Upper lobe of left lung (tissue), 6 donors: Measurements from ENCODE around the gene TMEM178B. TPM values are rescaled to one million over a fixed set of nuclear protein-coding genes. Genes with fewer than 3 reads are reported as not detected.

Experiments
- ATAC-seq, 2 donors: fragments of 200-7000 bp; cut with Tn5 transposase; one replicate each; pipeline ENCODE4 v1.9.1; 2022; ENCODE audit warnings: mild to moderate bottlenecking in 2 of 2, moderate library complexity in 2 of 2; ENCODE audit not compliant: low FRiP score in 2 of 2
- DNase-seq, 2 donors: peaks; one replicate each; pipeline ENCODE4 v3.0.0-alpha.2; 2019 to 2020
- H3K27ac ChIP-seq, 4 donors: fragments of 200-600 bp; sonication (generic); one replicate each; pipeline ENCODE4 v1.5.1; 2016 to 2019
- H3K27me3 ChIP-seq, 4 donors: fragments of 200-600 bp; sonication (generic); one replicate each; pipeline ENCODE4 v1.5.1; 2017 to 2019
- H3K36me3 ChIP-seq, 4 donors: fragments of 200-600 bp; sonication (generic); one replicate each; pipeline ENCODE4 v1.5.1; 2016 to 2019
- H3K4me1 ChIP-seq, 4 donors: fragments of 200-600 bp; sonication (generic); one replicate each; pipeline ENCODE4 v1.5.1; 2018 to 2019
- H3K4me3 ChIP-seq, 4 donors: fragments of 200-600 bp; sonication (generic); one replicate each; pipeline ENCODE4 v1.5.1; 2017 to 2019; ENCODE audit warnings: mild to moderate bottlenecking in 2 of 4, moderate library complexity in 1 of 4
- H3K9me3 ChIP-seq, 4 donors: fragments of 200-600 bp; sonication (generic); one replicate each; pipeline ENCODE4 v1.5.1; 2018 to 2019
- EP300 ChIP-seq, 4 donors: sonication (generic); formaldehyde crosslinking; IDR thresholded peaks; one replicate each; pipeline ENCODE4 v1.5.1; 2017; ENCODE audit warnings: antibody characterized with exemption in 4 of 4, control low read depth in 2 of 4
- POLR2A ChIP-seq, 4 donors: fragments of 450-650 bp; IDR thresholded peaks; one replicate each; pipeline ENCODE4 v1.5.1; 2016 to 2017; ENCODE audit warnings: antibody characterized with exemption in 4 of 4, mild to moderate bottlenecking in 2 of 4
- POLR2AphosphoS5 ChIP-seq, 2 donors: sonication (generic); formaldehyde crosslinking; IDR thresholded peaks; one replicate each; pipeline ENCODE4 v1.5.1; 2017; ENCODE audit warnings: antibody characterized with exemption in 2 of 2
- WGBS, 2 donors: methylation state at CpG; one replicate each; pipeline ENCODE4 v1.1.5; 2017 to 2018; 5-methylcytosine and 5-hydroxymethylcytosine counted together
- total RNA-seq, 6 donors: library from RNA; depleted of rRNA in 4 of 6; stranded (reverse); fragments of >200 nt in 4 of 6; gene quantifications; one replicate each; pipeline versions ENCODE4 v1.1.0 to v1.2.1, GENCODE V29; 2016 to 2021
- TF ChIP-seq, protein P1 (sequence below), 6 experiments: fragments of 450-650 bp in 4 of 6; fragments of 200-600 bp in 2 of 6; sonication (generic) in 2 of 6; IDR thresholded peaks; one replicate each; pipeline ENCODE4 v1.5.1; 2016 to 2019; ENCODE audit warnings: antibody characterized with exemption in 6 of 6
- donor health status: DM: no; HTN: no; CAD: no; lungs with moderate emphysema.
- donor health status: DM: no; HTN: yes; CAD: no; lungs with severe emphysema.

Gene TMEM178B
- total RNA-seq, 6 donors from 2014 or later: under 0.01 to 1.4 (median 0.32) TPM

- no peak overlapping the region for H3K4me3 ChIP-seq
- peaks cover 0 to 8% (median 4%) of the 10 kb centered on the region in 4 donors for H3K9me3 ChIP-seq
- no peak for TF ChIP-seq POLR2AphosphoS5 (IDR thresholded peaks at IDR 0.05)
- no peak for TF ChIP-seq EP300 (IDR thresholded peaks at IDR 0.05)
- TF ChIP-seq, protein P1, sequence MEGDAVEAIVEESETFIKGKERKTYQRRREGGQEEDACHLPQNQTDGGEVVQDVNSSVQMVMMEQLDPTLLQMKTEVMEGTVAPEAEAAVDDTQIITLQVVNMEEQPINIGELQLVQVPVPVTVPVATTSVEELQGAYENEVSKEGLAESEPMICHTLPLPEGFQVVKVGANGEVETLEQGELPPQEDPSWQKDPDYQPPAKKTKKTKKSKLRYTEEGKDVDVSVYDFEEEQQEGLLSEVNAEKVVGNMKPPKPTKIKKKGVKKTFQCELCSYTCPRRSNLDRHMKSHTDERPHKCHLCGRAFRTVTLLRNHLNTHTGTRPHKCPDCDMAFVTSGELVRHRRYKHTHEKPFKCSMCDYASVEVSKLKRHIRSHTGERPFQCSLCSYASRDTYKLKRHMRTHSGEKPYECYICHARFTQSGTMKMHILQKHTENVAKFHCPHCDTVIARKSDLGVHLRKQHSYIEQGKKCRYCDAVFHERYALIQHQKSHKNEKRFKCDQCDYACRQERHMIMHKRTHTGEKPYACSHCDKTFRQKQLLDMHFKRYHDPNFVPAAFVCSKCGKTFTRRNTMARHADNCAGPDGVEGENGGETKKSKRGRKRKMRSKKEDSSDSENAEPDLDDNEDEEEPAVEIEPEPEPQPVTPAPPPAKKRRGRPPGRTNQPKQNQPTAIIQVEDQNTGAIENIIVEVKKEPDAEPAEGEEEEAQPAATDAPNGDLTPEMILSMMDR (IDR thresholded peaks at IDR 0.05): no peak
- no peak for TF ChIP-seq POLR2A (IDR thresholded peaks at IDR 0.05)
- H3K36me3 ChIP-seq: no peaks in the 10 kb centered on the region
- H3K27me3 ChIP-seq: no peaks in the 10 kb centered on the region
- no peak overlapping the region for H3K27ac ChIP-seq
- no peaks in the 10 kb centered on the region for H3K4me1 ChIP-seq
- ATAC-seq: no peak
- 78 to 80% methylated on average over 2 of the region's 2 CpGs for WGBS, 2 donors
- no peak for DNase-seq
Measured at GRCh38 chr7:141431140-141431479, 357.2 kb downstream of the TMEM178B start.

DNA sequence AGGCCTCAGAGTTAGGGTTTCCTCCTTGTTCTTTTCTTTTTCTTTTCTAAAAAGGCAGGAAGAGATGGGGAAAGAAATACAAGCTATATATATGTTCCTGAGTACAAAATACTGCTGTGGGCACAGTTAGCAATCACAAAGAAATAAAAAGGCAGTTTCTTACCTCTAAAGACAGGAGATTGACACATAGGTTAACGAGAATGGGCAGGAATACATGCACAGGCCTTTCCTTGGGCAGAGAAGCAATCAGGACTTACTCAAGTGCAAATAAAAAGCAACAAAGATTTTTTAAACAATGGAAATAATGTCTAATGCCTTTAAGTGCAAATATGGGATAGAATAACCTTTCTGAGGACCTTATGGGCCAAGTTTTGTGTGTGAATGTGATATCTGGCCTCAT, 357.8 kb downstream of the TMEM178B start:
- no peak for DNase-seq
- 81 to 88% methylated on average over 1 of the region's 1 CpG for WGBS, 2 donors

DNA sequence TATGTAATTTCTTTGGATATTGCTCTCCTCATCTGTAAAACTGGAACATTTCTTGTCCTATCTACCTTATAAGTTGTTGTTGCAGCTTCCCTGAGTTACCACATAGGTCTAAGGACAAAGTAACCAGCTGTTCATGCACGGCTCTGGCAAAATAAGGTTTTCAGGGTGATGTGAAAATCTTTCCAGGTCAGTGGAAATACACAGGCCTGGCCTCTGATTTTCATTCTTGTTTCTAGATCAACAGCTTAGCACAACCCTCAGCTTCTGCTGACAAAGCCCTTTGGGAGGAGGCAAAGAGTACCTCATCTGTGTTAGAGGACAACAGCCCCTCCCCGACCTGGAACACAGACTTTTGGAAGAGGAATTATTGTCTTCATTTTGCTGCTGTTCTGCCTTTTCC, 359.8 kb downstream of the TMEM178B start:
- 79 to 83% methylated on average over 2 of the region's 2 CpGs for WGBS, 2 donors
- H3K36me3 ChIP-seq: no peaks in the 10 kb centered on the region
- TF ChIP-seq POLR2A (IDR thresholded peaks at IDR 0.05) (no peak), POLR2AphosphoS5 (IDR thresholded peaks at IDR 0.05) (no peak), EP300 (IDR thresholded peaks at IDR 0.05) (no peak)
- TF ChIP-seq, protein P1 (IDR thresholded peaks at IDR 0.05): no peak
- DNase-seq: no peak
- H3K4me3 ChIP-seq: no peak overlapping the region
- H3K9me3 ChIP-seq: no peaks in the 10 kb centered on the region
- no peak overlapping the region for H3K27ac ChIP-seq
- no peaks in the 10 kb centered on the region for H3K27me3 ChIP-seq
- no peak for ATAC-seq
- no peaks in the 10 kb centered on the region for H3K4me1 ChIP-seq

More for the DNA sequence above, 357.8 kb downstream of the TMEM178B start:
- no peak for ATAC-seq
- no peak for TF ChIP-seq POLR2A (IDR thresholded peaks at IDR 0.05)
- no peak for TF ChIP-seq POLR2AphosphoS5 (IDR thresholded peaks at IDR 0.05)
- TF ChIP-seq, protein P1 (IDR thresholded peaks at IDR 0.05): no peak
- TF ChIP-seq EP300 (IDR thresholded peaks at IDR 0.05): no peak
- Histone ChIP-seq H3K4me1 (no peaks in the 10 kb centered on the region), H3K27ac (no peak overlapping the region), H3K9me3 (peaks cover 0 to 7% (median 4%) of the 10 kb centered on the region in 4 donors), H3K4me3 (no peak overlapping the region), H3K27me3 (no peaks in the 10 kb centered on the region), H3K36me3 (no peaks in the 10 kb centered on the region)

DNA sequence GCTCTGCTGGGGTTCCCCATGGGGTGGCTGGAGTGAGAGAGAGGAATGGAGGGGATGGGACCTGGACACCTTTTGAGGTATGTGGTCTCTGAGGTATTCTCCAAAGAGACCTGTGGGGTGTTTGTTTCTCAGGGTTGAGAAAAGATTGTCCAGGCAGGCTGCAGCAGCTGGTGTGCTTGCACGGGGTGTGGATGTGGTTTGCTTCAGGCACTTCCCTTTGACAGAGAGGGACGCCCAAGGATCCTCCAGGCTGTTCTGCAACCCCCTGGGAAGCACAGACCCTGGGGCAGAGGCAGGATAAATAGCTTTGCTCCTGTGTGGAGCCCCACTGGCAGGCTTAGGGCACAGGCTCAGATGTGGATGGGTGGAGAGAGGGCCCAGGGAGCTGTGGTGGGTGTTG, 362.3 kb downstream of the TMEM178B start:
- Histone ChIP-seq H3K9me3 (no peaks in the 10 kb centered on the region), H3K36me3 (no peaks in the 10 kb centered on the region), H3K4me3 (no peak overlapping the region), H3K27me3 (no peaks in the 10 kb centered on the region), H3K27ac (no peak overlapping the region), H3K4me1 (no peaks in the 10 kb centered on the region)
- WGBS, 2 donors: 40 to 58% methylated on average over 1 to 2 of the region's 2 CpGs
- TF ChIP-seq POLR2A (IDR thresholded peaks at IDR 0.05) (no peak), EP300 (IDR thresholded peaks at IDR 0.05) (no peak), POLR2AphosphoS5 (IDR thresholded peaks at IDR 0.05) (no peak)
- TF ChIP-seq, protein P1 (IDR thresholded peaks at IDR 0.05): no peak
- ATAC-seq: no peak
- DNase-seq: no peak

DNA sequence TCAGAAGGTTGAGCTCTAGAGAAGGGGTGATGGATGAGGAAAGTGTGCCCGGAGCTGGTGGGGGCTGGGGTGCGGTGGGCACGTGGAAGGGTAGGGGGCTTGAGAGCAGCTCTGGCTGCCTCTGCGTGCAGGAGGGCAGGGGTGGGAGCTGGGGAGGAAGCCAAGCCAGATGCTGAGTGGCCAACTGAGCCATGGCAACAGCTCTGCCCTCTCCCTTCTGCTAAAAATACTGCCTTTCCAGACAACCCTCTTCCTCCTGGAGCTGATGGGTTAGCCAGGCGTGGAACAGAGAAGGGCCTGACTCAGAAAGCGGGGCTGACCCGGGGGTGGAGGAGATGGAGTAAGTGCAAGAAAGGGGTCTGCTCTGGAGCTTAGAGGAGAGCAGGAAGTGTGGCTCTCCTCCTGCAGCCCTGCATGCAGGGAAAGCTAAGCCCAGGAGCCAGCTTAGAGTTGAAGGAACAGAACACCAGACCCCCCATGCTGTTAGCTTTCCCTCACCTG, 362.8 kb downstream of the TMEM178B start:
- Histone ChIP-seq H3K4me3 (no peak overlapping the region), H3K27me3 (no peaks in the 10 kb centered on the region), H3K4me1 (no peaks in the 10 kb centered on the region), H3K27ac (no peak overlapping the region), H3K9me3 (no peaks in the 10 kb centered on the region), H3K36me3 (no peaks in the 10 kb centered on the region)
- TF ChIP-seq POLR2A (IDR thresholded peaks at IDR 0.05): no peak
- TF ChIP-seq, protein P1 (IDR thresholded peaks at IDR 0.05): no peak
- TF ChIP-seq POLR2AphosphoS5 (IDR thresholded peaks at IDR 0.05): no peak
- TF ChIP-seq EP300 (IDR thresholded peaks at IDR 0.05): no peak
- DNase-seq (peak in 1 of 2 donors; percentile 32), ATAC-seq (no peak)
- WGBS, 2 donors: 76 to 78% methylated on average over 7 of the region's 7 CpGs
